Measurements from ENCODE around the gene SLC35G6.
"Not testable (repeated sequence)": the region's sequence is repeated elsewhere in the genome, so short reads cannot be mapped to it uniquely, and the experiment has no call there.

SLC35G6 gene

DNA sequence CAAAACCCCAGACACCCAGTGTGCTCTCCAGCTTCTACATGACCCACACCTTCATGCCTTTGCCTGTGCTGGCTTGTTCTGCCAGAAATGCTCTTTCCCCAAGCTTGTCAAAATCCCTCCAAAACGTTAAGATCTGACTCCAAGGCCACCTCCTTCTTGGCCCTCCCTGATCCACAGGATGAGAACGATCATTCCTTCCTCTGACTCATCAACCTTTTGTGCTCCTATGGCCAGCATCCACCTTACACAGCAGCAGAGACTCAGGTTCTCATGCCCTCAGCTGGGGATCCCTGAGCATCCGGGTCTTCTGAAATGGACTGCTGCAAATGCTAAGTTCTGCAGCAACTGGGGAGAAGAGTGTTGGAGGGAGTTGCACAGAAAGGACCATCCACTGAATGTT is 4.8 kb upstream of the SLC35G6 start:
- H3K4me3 ChIP-seq, result peak overlapping the region; percentile 96
- TF ChIP-seq, protein P1, sequence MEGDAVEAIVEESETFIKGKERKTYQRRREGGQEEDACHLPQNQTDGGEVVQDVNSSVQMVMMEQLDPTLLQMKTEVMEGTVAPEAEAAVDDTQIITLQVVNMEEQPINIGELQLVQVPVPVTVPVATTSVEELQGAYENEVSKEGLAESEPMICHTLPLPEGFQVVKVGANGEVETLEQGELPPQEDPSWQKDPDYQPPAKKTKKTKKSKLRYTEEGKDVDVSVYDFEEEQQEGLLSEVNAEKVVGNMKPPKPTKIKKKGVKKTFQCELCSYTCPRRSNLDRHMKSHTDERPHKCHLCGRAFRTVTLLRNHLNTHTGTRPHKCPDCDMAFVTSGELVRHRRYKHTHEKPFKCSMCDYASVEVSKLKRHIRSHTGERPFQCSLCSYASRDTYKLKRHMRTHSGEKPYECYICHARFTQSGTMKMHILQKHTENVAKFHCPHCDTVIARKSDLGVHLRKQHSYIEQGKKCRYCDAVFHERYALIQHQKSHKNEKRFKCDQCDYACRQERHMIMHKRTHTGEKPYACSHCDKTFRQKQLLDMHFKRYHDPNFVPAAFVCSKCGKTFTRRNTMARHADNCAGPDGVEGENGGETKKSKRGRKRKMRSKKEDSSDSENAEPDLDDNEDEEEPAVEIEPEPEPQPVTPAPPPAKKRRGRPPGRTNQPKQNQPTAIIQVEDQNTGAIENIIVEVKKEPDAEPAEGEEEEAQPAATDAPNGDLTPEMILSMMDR (IDR thresholded peaks at IDR 0.05), result no peak
- H3K27ac ChIP-seq, result peak overlapping the region; percentile 33 to 100
- no peak for DNase-seq (ENCODE audit: low spot score)

- no peak for DNase-seq (ENCODE audit: low spot score)
- Histone ChIP-seq H3K4me3 (peak overlapping the region; percentile 96), H3K27ac (peak overlapping the region; percentile 99 to 100)
- TF ChIP-seq, protein P1 (IDR thresholded peaks at IDR 0.05), result no peak
Observed at GRCh38 chr17:7476951-7477350, 4.3 kb upstream of the SLC35G6 start.

DNA sequence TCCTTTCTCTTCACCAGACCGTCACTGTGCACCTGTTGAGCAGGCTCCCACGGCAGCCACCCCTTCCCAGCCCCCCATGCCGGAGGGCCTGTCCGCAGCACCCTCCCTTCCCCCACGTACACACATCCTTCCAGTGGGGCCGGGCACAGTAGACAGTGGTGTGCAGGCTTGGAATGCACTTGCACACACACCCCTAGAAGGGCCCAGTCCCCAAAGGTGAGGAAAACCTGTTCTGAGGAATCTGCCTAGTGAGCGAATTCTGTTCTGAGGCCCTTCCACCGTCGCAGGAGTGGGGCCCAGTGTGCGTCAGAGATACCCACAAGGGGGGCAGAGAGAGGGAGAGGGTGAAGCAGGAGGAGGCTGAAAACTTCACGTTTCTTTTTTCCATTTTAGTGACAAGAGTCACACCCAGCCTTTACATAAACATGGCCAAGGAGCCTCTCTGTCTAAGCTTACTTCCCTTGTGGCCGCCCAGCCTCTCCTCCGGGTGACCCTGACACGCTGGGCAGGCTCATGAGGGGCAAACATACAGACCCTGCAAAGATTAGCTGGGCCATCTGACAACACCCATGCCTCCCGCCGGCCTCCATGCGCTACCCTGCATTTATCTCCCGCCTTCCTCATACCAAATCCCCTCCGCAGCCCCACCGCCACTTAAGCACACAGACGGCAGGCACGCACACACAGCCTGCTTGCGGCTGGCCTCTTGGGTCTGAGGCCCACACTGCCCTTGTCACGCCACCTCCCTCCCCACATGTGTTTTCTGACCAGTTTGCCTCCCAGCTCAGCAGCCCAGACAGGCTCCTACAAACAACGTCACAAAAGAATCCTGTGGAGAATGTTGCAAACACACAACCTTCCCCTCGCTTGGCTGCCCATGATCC is 3.6 kb upstream of the SLC35G6 start:
- TF ChIP-seq, protein P1 (IDR thresholded peaks at IDR 0.05), result no peak
- Histone ChIP-seq H3K4me3 (peak overlapping the region; percentile 96), H3K27ac (peak overlapping the region; percentile 99 to 100)
- DNase-seq (ENCODE audit: low spot score), result no peak

DNA sequence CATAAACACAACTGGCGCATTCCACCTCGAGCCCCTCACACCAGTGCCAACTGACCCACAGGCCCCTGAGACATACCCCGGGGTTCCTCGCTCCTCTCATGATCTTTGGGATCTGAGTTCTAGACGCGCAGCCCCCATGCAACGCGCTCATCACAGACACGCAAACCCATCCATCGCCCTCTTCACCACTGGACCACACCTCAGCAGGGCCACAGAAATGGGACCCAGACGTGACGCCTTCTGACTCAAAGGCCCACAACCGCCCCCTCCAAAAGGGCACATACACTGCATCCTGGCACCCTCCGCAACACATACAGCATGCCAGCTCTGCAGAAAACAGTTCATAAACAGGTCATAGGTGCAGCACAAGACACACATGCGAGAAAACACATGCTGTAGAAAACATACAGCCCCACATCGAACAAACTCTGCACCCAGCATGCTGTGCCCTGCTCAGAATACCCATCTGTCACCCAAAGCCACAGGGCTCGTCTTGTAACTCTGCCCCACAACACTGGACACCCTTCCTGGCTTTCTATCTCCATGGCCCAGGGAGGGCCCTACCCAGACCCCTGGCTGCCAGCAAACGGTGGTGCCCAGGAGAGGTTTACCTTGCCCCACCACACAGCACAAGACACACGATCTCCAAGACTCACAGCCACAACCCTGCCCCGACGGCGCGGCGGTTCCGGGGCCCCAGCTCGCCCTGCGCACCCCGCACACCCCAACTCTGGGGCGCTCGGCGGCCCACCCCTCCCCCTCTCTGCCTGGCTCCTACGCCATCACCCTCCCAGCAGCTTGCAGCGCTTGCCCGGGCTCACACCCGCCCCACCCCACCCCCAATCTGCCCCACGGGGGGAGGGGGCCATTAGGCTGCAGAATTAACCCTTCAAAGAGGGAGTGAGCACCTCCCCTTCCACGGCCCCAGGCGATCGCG is 2.7 kb upstream of the SLC35G6 start:
- peak overlapping the region; percentile 96 for H3K4me3 ChIP-seq
- no peak for DNase-seq (ENCODE audit: low spot score)
- TF ChIP-seq, protein P1 (IDR thresholded peaks at IDR 0.05), result no peak
- H3K27ac ChIP-seq, result peak overlapping the region; percentile 99 to 100

DNA sequence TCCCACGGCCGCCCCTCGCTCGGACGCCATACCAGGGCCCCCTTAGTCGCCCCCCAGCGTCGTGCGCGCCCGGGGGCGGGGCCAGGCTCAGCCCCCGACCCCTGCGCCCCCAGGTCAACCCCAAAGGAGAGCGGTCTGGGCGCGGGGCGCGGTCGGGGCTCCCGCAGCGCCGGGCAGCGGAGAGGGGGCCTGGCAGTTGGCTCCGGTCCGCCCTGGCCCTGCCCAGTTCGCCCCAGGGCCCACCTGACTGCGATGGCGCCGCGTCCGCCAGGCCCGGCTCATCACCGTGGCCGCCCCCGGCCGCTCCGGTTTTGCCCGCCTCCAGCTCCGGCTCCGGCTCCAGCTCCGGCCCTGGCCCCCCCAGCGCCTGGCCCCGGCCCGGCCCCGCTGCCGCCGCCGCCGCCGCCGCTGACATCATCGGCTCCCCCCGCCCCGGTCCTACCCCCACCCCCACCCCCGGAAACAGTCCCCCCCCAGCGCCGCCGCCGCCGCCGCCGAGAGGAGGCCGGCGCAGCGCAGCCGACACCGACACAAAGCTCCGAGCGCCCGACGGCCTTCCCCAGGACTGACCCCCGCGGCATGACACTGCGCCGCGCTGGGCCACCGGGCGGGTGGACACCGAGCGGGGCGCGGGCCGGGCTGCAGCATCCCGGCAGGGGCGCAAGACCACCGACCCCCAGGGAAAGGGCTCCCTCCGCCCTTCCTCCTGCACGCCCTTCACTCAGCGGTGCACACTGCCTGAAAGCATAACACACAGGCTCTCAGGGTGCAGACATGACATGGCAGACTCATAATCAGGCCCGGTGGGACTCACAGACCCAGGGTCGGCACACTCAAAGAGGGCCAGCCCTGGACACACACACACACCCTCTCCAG is 1.8 kb upstream of the SLC35G6 start, which contains the start of gene ZBTB4:
TSS of gene ZBTB4 (minus strand) at position 419 of the 876 bp plus-strand sequence. CDS start 12,830 bp downstream, outside the sequence.
- Histone ChIP-seq H3K27ac (peak within 1 kb of the TSS; percentile 99 to 100), H3K4me3 (peak within 1 kb of the TSS; percentile 96)
- TF ChIP-seq, protein P1 (IDR thresholded peaks at IDR 0.05), result no peak
- peak; percentile 83 for DNase-seq (ENCODE audit: low spot score)

DNA sequence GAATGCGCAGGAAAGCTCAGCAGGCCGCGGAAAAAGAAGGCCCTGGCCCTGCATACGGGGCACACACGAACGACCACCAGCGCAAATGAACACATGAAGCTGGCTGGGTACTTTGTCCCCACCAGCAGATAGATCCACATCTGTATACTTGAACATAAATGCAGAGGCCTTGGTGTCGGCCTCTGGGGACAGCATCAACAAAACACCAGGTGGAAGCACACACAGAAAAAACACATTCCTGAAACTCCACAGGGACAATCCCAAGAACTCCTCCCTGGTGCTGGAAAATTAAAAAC is 1.2 kb upstream of the SLC35G6 start:
- DNase-seq (ENCODE audit: low spot score), result no peak
- TF ChIP-seq, protein P1 (IDR thresholded peaks at IDR 0.05), result no peak
- Histone ChIP-seq H3K27ac (peak overlapping the region; percentile 99 to 100), H3K4me3 (peak overlapping the region; percentile 96)

DNA sequence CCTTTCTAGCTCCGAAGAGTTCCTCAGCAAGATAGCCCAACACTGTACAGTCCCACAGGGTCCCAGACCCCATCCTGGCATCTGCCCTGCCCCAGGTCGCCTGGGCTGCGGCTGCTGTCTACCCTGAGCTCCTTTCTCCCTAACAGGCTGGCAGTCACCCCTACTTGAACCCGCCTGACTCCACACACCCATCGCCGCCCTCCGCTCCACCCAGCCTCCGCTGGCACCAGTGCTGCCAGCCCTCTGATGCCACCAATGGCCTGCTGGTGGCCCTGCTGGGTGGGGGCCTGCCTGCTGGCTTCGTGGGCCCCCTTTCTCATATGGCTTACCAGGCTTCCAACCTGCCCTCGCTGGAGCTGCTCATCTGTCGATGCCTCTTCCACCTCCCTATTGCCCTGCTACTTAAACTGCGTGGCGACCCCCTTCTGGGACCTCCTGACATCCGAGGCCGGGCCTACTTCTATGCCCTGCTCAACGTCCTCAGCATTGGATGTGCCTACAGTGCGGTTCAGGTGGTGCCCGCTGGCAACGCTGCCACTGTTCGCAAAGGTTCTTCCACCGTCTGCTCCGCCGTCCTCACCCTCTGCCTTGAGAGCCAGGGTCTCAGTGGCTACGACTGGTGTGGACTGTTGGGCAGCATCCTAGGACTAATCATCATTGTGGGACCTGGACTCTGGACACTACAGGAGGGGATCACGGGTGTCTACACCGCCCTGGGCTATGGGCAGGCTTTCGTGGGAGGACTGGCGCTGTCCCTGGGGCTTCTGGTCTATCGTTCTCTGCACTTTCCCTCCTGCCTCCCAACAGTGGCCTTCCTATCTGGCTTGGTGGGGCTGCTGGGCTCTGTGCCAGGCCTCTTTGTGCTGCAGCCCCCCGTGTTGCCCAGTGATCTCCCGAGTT is 846 bp downstream of the SLC35G6 start:
- H3K4me3 ChIP-seq; DNase-seq (ENCODE audit: low spot score): not testable (repeated sequence)
- peak overlapping the region; percentile 93 to 98 for H3K27ac ChIP-seq

DNA sequence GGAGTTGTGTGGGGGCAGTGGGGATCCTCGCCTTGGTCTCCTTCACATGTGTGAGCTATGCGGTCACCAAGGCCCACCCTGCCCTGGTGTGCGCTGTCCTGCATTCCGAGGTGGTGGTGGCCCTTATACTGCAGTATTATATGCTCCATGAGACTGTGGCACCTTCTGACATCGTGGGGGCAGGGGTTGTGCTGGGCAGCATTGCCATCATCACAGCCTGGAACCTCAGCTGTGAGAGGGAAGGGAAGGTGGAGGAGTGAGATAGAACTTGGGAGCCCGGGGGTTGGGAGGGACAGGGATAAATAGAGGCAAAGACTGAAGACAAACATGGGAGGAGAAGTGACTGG is 1.5 kb downstream of the SLC35G6 start:
- Histone ChIP-seq H3K4me3 (peak overlapping the region; percentile 73), H3K27ac (peak overlapping the region; percentile 93 to 98)
- DNase-seq (ENCODE audit: low spot score), result not testable (repeated sequence)

Measured in coronary artery (tissue), 2 donors.